SU-DHL-6 (cell line): ENCODE results near the gene TSC2.

Experiments used
- H2AFZ ChIP-seq: fragments of 200-600 bp; sonication (generic); 2 replicates; pipeline ENCODE4 v1.6.1; 2014; ENCODE audit warnings: low read depth, mild to moderate bottlenecking, moderate library complexity, mixed read lengths, antibody characterized with exemption, low read length; ENCODE audit not compliant: severe bottlenecking
- H3F3A ChIP-seq: fragments of 200-600 bp; shearing (Covaris generic); 2 replicates; pipeline ENCODE4 v1.6.0; 2016; ENCODE audit warnings: antibody characterized with exemption, mild to moderate bottlenecking; ENCODE audit not compliant: insufficient read depth
- H3K27ac ChIP-seq: fragments of 200-600 bp; sonication (generic); 2 replicates; pipeline ENCODE4 v1.5.1; 2016; ENCODE audit warnings: low read depth, mild to moderate bottlenecking, low read length, moderate library complexity, mixed read lengths
- H3K27me3 ChIP-seq: fragments of 200-600 bp; sonication (generic), shearing (Covaris generic); 2 replicates; pipeline ENCODE4 v1.6.0; 2014; ENCODE audit warnings: mild to moderate bottlenecking, low read length
- H3K36me3 ChIP-seq: fragments of 200-600 bp; sonication (generic); 2 replicates; pipeline ENCODE4 v1.6.1; 2014; ENCODE audit warnings: mild to moderate bottlenecking, low read length, mixed read lengths
- H3K4me2 ChIP-seq: fragments of 300-600, 200-600 bp; shearing (Covaris generic), sonication (generic); 2 replicates; pipeline ENCODE4 v1.6.0; 2014; ENCODE audit warnings: low read length, low read depth, mild to moderate bottlenecking; ENCODE audit not compliant: poor library complexity, severe bottlenecking
- H3K4me3 ChIP-seq: fragments of 200-600 bp; sonication (generic); 2 replicates; pipeline ENCODE4 v1.5.1; 2014; ENCODE audit warnings: antibody characterized with exemption, low read length, mild to moderate bottlenecking, mixed read lengths; ENCODE audit not compliant: insufficient read depth, poor library complexity, severe bottlenecking
- H3K79me2 ChIP-seq: fragments of 200-600 bp; sonication (generic); 2 replicates; pipeline ENCODE4 v1.6.1; 2014; ENCODE audit warnings: mild to moderate bottlenecking, low read length, moderate library complexity; ENCODE audit not compliant: insufficient read depth
- H3K9ac ChIP-seq: fragments of 200-600 bp; sonication (generic); 2 replicates; pipeline ENCODE4 v1.7.0; 2014; ENCODE audit warnings: mild to moderate bottlenecking, low read length
- H3K9me2 ChIP-seq: fragments of 200-600 bp; sonication (generic); replicated peaks from 2 replicates; pipeline ENCODE4 v1.6.1; 2014; ENCODE audit warnings: low read length; ENCODE audit not compliant: insufficient read depth
- H3K9me3 ChIP-seq: fragments of 200-600 bp; sonication (generic); 2 replicates; pipeline ENCODE4 v1.6.1; 2014; ENCODE audit warnings: low read length, mixed read lengths; ENCODE audit not compliant: insufficient read depth
- H4K20me1 ChIP-seq: fragments of 200-600 bp; sonication (generic); 2 replicates; pipeline ENCODE4 v1.6.1; 2014; ENCODE audit warnings: low read depth, mild to moderate bottlenecking, antibody characterized with exemption, low read length, moderate library complexity, mixed read lengths
- CTCF ChIP-seq: fragments of 200-600 bp; sonication (generic); IDR thresholded peaks from one replicate; pipeline ENCODE4 v1.5.1; 2017; ENCODE audit warnings: antibody characterized with exemption, mild to moderate bottlenecking, low read length, moderate library complexity; ENCODE audit not compliant: insufficient read depth, poor library complexity, severe bottlenecking
- EZH2phosphoT487 ChIP-seq: fragments of 200-600 bp; sonication (generic), shearing (Covaris generic); conservative IDR thresholded peaks from 2 replicates; pipeline ENCODE4 v1.6.1; 2018; ENCODE audit warnings: mild to moderate bottlenecking, antibody characterized with exemption, low read length, moderate library complexity, mixed read lengths

TSC2 gene

GRCh38 chr16:2035431-2036199, 12.2 kb upstream of the TSC2 start:
- no peak overlapping the region for H3K4me2 ChIP-seq
- no peak overlapping the region for H3K27ac ChIP-seq
- H4K20me1 ChIP-seq = no peaks in the 10 kb centered on the region
- H3K27me3 ChIP-seq = no peaks in the 10 kb centered on the region
- H3K9me3 ChIP-seq = no peaks in the 10 kb centered on the region
- TF ChIP-seq EZH2phosphoT487 (no peak), CTCF (no peak)
- no peak overlapping the region for H3K9ac ChIP-seq
- H3K79me2 ChIP-seq = no peaks in the 10 kb centered on the region
- H3K4me3 ChIP-seq = no peak overlapping the region
- H2AFZ ChIP-seq = no peak overlapping the region
- no peaks in the 10 kb centered on the region for H3F3A ChIP-seq
- H3K9me2 ChIP-seq = no peaks in the 10 kb centered on the region
- no peaks in the 10 kb centered on the region for H3K36me3 ChIP-seq

DNA sequence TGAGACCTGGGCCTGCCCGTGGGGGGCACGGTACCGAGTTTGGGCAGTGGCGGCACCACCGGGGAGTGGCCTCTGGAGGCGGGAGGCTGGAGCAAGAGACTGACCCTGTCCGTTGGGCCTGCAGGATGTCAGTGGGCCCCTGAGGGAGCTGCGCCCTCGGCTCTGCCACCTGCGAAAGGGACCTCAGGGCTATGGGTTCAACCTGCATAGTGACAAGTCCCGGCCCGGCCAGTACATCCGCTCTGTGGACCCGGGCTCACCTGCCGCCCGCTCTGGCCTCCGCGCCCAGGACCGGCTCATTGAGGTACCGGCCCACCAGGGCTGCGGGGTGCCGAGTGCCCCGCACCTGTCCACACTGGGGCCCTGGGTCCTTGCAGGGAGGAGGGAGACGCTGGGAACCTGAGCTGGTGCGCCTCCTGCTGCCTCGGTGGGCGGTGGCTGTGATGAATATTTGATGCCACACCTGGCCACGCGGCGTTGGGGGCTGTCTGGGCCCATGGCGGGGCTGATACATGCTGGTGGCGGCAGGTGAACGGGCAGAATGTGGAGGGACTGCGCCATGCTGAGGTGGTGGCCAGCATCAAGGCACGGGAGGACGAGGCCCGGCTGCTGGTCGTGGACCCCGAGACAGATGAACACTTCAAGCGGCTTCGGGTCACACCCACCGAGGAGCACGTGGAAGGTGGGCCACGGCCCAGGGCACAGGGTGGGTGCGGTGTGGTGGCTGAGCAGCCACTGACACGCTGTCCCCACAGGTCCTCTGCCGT, 11.4 kb upstream of the TSC2 start:
- Histone ChIP-seq H3K36me3 (no peaks in the 10 kb centered on the region), H4K20me1 (no peaks in the 10 kb centered on the region), H3K9ac (no peak overlapping the region), H3K9me3 (no peaks in the 10 kb centered on the region), H3F3A (no peaks in the 10 kb centered on the region), H3K79me2 (no peaks in the 10 kb centered on the region), H3K9me2 (no peaks in the 10 kb centered on the region), H3K27me3 (no peaks in the 10 kb centered on the region), H3K4me2 (no peak overlapping the region), H2AFZ (no peak overlapping the region), H3K4me3 (no peak overlapping the region), H3K27ac (no peak overlapping the region)
- TF ChIP-seq CTCF = no peak
- TF ChIP-seq EZH2phosphoT487 = no peak

DNA sequence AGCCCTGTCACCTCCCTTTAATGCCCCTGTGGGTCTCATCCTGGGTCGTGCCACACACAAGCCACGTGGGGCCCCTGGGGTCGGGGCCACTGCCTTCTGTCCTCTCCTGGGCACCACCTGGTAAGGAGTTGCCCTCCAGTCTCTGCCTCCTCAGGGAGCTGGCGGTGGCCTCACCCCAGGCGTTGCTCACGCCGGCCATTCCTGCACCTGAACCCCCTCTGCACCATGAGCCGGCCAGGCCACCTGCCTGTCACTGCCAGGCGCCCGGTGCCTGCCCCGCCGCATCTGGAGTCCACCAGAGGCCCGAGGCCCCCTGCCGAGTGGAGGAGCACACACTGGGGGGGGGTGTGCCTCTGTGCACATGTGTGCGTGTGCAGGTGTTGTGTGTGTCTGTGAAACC, 10.7 kb upstream of the TSC2 start:
- TF ChIP-seq EZH2phosphoT487 (no peak), CTCF (no peak)
- no peak overlapping the region for H2AFZ ChIP-seq
- H3K27ac ChIP-seq = no peak overlapping the region
- H4K20me1 ChIP-seq = no peaks in the 10 kb centered on the region
- no peaks in the 10 kb centered on the region for H3K9me3 ChIP-seq
- no peak overlapping the region for H3K9ac ChIP-seq
- no peaks in the 10 kb centered on the region for H3K9me2 ChIP-seq
- no peaks in the 10 kb centered on the region for H3K79me2 ChIP-seq
- H3K27me3 ChIP-seq = no peaks in the 10 kb centered on the region
- no peaks in the 10 kb centered on the region for H3K36me3 ChIP-seq
- no peak overlapping the region for H3K4me3 ChIP-seq
- H3K4me2 ChIP-seq = no peak overlapping the region
- H3F3A ChIP-seq = no peaks in the 10 kb centered on the region
